Measurements from ENCODE around the gene ZNF263. TPM values are rescaled to one million over a fixed set of nuclear protein-coding genes. Genes with fewer than 3 reads are reported as not detected.

ZNF263 gene
- total RNA-seq, 6 experiments from 2014 or later: 7.1 to 13.9 (median 11.0) TPM

GRCh38 chr16:3285131-3285530, 1.8 kb downstream of the ZNF263 start:
- H3K27me3 ChIP-seq: no peaks in the 10 kb centered on the region
- ATAC-seq (no peak), DNase-seq (no peak)
- H3K27ac ChIP-seq: no peak overlapping the region
- peaks cover 0 to 37% (median 20%) of the 10 kb centered on the region in 4 donors for H3K36me3 ChIP-seq
- no peak overlapping the region for H3K4me3 ChIP-seq
- H3K9me3 ChIP-seq: peaks cover 3 to 15% (median 13%) of the 10 kb centered on the region in 4 donors
- intact Hi-C loops (cut with DNase I): loop anchor here in 1 of 2 donors (10.0 kb wide), 1 partner anchor 210 kb away; the partner anchor contains the start of gene C16orf90
- WGBS (ENCODE audit: insufficient coverage, low coverage, low lambda C conversion rate, missing lambda C conversion rate): 94% methylated on average over 2 of the region's 6 CpGs
- peaks cover 0 to 21% (median 3%) of the 10 kb centered on the region in 4 donors for H3K4me1 ChIP-seq
- TF ChIP-seq, protein P1, sequence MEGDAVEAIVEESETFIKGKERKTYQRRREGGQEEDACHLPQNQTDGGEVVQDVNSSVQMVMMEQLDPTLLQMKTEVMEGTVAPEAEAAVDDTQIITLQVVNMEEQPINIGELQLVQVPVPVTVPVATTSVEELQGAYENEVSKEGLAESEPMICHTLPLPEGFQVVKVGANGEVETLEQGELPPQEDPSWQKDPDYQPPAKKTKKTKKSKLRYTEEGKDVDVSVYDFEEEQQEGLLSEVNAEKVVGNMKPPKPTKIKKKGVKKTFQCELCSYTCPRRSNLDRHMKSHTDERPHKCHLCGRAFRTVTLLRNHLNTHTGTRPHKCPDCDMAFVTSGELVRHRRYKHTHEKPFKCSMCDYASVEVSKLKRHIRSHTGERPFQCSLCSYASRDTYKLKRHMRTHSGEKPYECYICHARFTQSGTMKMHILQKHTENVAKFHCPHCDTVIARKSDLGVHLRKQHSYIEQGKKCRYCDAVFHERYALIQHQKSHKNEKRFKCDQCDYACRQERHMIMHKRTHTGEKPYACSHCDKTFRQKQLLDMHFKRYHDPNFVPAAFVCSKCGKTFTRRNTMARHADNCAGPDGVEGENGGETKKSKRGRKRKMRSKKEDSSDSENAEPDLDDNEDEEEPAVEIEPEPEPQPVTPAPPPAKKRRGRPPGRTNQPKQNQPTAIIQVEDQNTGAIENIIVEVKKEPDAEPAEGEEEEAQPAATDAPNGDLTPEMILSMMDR (IDR thresholded peaks at IDR 0.05): no peak
- TF ChIP-seq POLR2A (IDR thresholded peaks at IDR 0.05): no peak

- H3K27me3 ChIP-seq: no peaks in the 10 kb centered on the region
- intact Hi-C loops (cut with DNase I): loop anchor here in 1 of 2 donors (10.0 kb wide), 1 partner anchor 205 kb away; the partner anchor contains the start of gene C16orf90
- TF ChIP-seq POLR2A (IDR thresholded peaks at IDR 0.05): no peak
- TF ChIP-seq, protein P1 (IDR thresholded peaks at IDR 0.05): no peak
- peaks cover 0 to 56% (median 25%) of the 10 kb centered on the region in 4 donors for H3K36me3 ChIP-seq
- H3K27ac ChIP-seq: no peak overlapping the region
- DNase-seq (no peak), ATAC-seq (no peak)
- WGBS (ENCODE audit: insufficient coverage, low coverage, low lambda C conversion rate, missing lambda C conversion rate): over 99% methylated on average over 10 of the region's 16 CpGs
- H3K9me3 ChIP-seq: peaks cover 3 to 44% (median 21%) of the 10 kb centered on the region in 4 donors
- no peak overlapping the region for H3K4me3 ChIP-seq
- H3K4me1 ChIP-seq: peaks cover 0 to 2% (median 0%) of the 10 kb centered on the region in 4 donors
These were observed 6.8 kb downstream of the ZNF263 start for GRCh38 chr16:3289998-3290673.

- Histone ChIP-seq H3K4me3 (no peak overlapping the region), H3K27ac (no peak overlapping the region), H3K9me3 (peaks cover 3 to 44% (median 20%) of the 10 kb centered on the region in 4 donors), H3K4me1 (no peaks in the 10 kb centered on the region), H3K27me3 (no peaks in the 10 kb centered on the region), H3K36me3 (peaks cover 0 to 41% (median 17%) of the 10 kb centered on the region in 4 donors)
- TF ChIP-seq POLR2A (IDR thresholded peaks at IDR 0.05): no peak
- WGBS (ENCODE audit: insufficient coverage, low coverage, low lambda C conversion rate, missing lambda C conversion rate): 95% methylated on average over 3 of the region's 3 CpGs
- no peak for DNase-seq
- intact Hi-C loops (cut with DNase I): no loop called here
- ATAC-seq: no peak
These were observed 9.3 kb downstream of the ZNF263 start for GRCh38 chr16:3292604-3293003.

- TF ChIP-seq, protein P1 (IDR thresholded peaks at IDR 0.05): no peak
- no peak for TF ChIP-seq POLR2A (IDR thresholded peaks at IDR 0.05)
- DNase-seq: no peak
- intact Hi-C loops (cut with DNase I): no loop called here
- 43% methylated on average over 23 of the region's 45 CpGs for WGBS (ENCODE audit: insufficient coverage, low coverage, low lambda C conversion rate, missing lambda C conversion rate)
- Histone ChIP-seq H3K4me1 (no peaks in the 10 kb centered on the region), H3K9me3 (peaks cover 4 to 30% (median 11%) of the 10 kb centered on the region in 4 donors), H3K36me3 (peaks cover 0 to 18% (median 4%) of the 10 kb centered on the region in 4 donors), H3K27me3 (no peaks in the 10 kb centered on the region), H3K27ac (no peak overlapping the region), H3K4me3 (no peak overlapping the region)
- ATAC-seq: peak in 1 of 4 donors; percentile 19
These were observed 11.9 kb downstream of the ZNF263 start for GRCh38 chr16:3295209-3295608.

DNA sequence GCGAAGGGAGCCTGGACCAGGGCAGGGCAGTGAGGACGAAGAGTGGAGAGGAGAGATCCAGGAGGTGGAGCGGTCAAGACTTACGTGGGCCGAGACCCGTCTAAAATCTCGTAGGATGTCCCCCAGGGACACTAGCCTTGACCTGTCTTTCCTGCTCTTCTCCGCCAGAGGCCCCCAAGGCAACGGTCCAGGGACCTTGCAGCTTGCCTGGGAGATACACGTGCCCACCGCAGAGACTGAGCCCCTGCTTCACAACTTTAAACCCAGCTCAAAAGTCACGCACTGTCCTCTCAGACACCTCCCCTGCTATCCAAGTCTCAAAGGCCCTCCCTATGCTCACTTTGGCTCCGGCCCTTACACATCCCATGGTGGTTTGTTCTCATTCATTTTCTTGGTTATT, 12.5 kb downstream of the ZNF263 start:
- Histone ChIP-seq H3K36me3 (peaks cover 0 to 12% (median 2%) of the 10 kb centered on the region in 4 donors), H3K9me3 (peaks cover 5 to 26% (median 8%) of the 10 kb centered on the region in 4 donors), H3K27ac (no peak overlapping the region), H3K27me3 (no peaks in the 10 kb centered on the region), H3K4me3 (no peak overlapping the region), H3K4me1 (no peaks in the 10 kb centered on the region)
- TF ChIP-seq, protein P1 (IDR thresholded peaks at IDR 0.05): no peak
- TF ChIP-seq POLR2A (IDR thresholded peaks at IDR 0.05): no peak
- DNase-seq: no peak
- peak in 1 of 4 donors; percentile 12 for ATAC-seq
- WGBS (ENCODE audit: insufficient coverage, low coverage, low lambda C conversion rate, missing lambda C conversion rate): 73% methylated on average over 9 of the region's 13 CpGs
- intact Hi-C loops (cut with DNase I): no loop called here

Measured in right lobe of liver (tissue), 6 donors.